GM21515 (cell line): ENCODE measurements around the gene NTM.

Source experiments
- ATAC-seq: cut with Tn5 transposase; IDR thresholded peaks from one replicate; pipeline ENCODE4 v1.9.1; 2021; ENCODE audit not compliant: unreplicated experiment

Gene NTM

DNA sequence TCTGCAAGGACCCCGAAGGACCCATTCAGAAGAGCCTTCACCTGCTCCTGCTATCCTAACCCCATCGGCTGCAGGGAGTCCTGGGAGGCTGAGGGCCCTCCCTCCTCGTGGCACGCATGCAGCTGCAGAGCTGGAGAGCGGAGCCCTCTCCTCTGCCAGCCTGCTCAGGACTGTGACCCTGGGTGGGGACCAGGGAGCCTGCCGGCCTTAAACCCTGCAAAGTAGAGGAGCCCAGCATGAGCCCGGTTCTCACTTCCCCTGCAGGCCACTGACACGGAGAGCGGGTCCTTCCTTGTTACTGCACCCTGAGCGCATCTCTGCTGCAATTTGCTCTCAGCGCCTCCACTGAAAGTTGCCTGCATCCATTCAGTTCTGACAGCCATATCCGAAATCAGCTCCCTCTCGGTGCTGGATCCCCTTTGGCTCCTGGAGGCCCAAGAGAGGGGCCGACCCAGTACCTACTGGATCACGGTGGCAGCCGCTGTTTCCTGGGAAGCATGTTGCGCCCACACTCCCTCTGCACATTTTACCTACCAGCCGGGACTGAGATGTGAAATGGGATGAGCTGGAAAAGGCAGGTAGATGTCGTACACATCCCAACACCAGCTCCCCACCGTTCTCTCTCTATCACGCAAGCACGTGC, 312.1 kb downstream of the NTM start:
- no peak for ATAC-seq

GRCh38 chr11:131683131-131683530, 312.7 kb downstream of the NTM start:
- ATAC-seq, result no peak

DNA sequence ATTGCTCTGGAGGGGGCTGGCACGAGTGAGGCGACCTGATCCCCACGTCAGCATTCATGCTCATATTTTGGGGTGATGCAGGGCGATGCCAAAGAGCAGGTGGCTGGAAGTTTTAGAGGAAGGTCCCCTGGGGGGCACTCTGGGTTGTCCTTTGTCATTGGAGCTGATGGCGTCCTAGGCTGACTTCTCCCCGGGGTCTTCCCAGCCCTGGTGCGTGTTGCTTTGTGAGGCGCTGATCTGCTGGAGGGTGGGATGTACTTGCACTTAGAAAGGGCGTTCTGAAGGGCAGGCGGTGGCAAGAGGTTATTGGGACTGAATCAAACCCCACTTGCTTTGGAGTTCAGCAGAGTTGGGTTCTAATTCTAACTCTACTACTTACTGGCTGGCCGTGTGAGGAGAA, 313.3 kb downstream of the NTM start:
- ATAC-seq, result no peak

DNA sequence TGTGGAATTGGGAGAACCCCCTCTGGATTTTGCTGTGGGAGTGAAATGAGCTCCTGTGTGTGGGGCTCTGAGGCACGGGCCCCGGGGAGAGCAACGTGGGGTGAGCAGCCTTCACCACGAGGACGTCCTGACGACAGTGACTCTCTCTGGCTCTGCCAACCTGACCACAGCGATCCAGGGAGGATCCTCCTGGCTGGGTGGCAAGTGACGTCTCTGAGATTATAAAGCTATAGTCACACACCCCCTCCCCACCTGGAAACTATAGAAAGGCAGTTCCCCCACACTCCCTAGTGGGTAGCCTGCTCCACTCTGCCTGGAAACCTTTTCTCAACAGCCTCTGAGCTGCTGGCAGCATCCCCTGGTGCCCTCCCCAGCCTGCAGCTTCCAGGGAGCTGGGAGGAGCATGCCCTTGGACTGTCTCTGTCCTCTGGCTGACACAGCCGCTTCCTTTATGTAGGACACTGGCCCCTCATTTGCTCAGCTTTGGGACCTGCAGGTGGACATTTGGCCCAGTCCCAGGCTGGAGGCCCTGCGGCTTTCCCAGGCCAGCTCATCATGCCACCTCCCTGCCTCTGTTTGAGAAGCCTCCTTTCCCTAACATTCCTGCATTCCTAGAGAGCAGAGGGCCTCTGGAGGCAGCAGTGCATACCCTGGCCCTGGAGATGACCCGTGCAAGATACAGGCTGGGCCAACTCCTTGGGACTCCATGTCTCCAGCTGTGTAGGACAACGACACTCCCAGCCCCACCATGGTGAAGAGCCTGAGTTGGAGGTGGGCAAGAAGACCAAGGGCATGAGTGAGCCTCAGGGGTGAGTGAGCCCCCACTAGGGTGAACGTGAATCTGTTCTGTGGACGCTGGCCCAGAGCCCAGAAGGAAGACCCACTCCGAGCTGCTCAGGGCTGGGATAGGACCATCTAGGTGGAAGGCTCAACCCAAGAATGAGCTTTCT, 314.0 kb downstream of the NTM start:
- no peak for ATAC-seq

GRCh38 chr11:131685206-131685605, 314.8 kb downstream of the NTM start:
- ATAC-seq, result no peak

- ATAC-seq, result no peak
These were observed 315.5 kb downstream of the NTM start for GRCh38 chr11:131685906-131686305.

DNA sequence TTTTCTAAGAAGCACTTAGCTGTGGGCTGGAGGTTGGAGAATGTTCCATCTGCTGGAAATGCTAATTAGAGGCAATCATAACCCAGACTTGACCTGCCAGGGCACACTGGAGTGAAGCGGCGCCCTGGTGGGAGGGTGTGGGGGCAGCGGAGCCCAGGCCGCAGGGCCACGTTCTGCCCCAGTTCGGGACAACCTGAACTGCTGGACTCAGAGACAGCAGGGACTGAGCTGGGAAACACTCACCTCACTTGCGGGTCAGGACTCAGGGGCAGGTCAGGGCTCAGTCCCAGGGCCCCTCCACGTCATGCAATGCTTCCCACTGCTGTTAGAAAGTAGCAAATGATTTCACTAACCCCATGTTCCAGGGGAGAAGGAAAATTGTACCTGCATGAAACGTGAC, 316.4 kb downstream of the NTM start:
- no peak for ATAC-seq

- ATAC-seq, result no peak
These were observed 317.1 kb downstream of the NTM start for GRCh38 chr11:131687291-131688047.

DNA sequence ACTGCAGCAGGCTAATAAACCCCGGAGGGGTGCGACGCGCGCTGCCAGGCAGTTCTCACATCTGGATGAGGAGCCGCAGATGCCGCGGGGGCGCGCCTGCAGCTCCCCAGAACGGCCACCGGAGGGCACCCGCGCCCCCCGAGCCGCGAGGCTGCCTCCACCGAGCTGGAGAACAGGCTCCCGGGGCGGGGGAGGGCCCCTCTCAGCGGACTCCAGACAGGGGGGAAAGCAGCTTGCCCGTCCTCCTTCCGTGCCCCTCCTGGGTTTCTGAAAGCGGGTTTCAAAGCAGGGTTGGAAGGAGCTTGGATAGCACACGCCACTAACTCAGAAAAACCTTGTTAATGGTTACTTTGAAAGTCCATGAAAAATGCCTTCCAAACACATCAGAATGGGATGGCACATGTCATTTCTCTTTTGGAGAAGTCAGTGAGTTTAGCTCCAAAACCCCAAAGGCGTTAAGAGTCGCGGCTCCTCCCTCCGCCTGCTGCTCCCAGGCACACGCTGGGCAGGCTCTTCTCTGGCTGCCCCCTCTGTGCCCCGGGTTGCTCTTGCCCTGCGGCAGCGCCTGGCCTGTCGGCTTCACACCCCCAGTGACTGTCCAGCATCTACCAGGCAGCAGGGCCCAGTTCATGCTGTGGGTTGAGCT, 317.8 kb downstream of the NTM start:
- ATAC-seq, result peak; percentile 86

GRCh38 chr11:131689049-131689925, 318.9 kb downstream of the NTM start:
- ATAC-seq, result no peak

- ATAC-seq, result no peak
These were observed 319.9 kb downstream of the NTM start for GRCh38 chr11:131690362-131690761.

GRCh38 chr11:131690776-131691175, 320.4 kb downstream of the NTM start:
- ATAC-seq, result no peak

- ATAC-seq, result peak; percentile 42
These were observed 321.0 kb downstream of the NTM start for GRCh38 chr11:131691181-131692041.

DNA sequence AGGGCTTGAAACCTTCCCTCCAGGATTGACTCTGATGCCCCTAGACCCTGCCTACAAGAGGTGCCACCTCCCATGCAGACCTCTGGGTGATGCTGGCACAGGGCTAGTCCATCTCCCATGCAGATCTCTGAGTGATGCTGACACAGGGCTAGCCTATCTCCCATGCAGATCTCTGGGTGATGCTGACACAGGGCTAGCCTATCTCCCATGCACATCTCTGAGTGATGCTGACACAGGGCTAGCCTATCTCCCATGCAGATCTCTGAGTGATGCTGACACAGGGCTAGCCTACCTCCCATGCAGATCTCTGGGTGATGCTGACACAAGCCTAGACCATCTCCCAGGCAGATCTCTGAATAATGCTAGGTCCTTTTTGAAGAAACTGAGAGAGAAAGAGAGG, 321.7 kb downstream of the NTM start:
- no peak for ATAC-seq

DNA sequence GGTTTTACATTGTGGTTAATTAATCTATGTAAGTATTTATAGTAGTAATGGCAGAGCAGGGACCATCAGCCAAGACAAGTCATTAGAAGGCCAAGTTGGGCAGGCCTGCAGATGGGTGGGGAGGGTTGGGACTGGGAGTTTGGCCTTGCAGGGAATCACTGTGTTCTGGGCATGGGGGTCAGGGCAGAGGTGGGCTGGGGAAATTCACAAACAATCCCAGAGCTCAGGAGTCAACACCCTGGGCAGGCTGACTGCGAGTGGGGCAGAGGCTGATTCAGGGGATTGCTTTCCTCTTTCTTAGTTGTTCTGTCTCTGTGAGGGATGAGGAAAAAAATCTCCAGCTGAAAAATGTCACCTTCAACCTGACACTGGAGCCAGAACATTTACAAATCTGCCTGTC, 322.5 kb downstream of the NTM start:
- no peak for ATAC-seq

DNA sequence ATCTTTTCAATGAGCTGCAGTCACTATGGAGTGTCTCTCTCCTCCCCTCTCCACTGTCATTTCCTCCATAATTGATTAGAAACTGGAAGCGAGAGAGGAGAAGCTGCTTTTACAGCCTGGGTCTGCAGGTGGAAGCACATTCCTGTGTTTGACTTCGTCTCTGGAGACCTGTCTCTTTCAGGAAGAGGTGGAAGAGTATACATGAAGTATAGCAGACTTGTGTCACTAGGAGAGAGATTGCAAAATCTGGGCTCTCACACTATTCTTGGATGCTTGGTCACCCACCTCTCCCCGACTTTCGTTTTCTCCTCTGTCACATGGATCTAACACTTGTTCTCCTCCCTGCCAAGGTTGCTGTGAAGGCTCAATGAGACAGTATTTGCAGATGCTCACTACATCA, 323.3 kb downstream of the NTM start:
- no peak for ATAC-seq

GRCh38 chr11:131694526-131695424, 324.4 kb downstream of the NTM start:
- peak; percentile 92 for ATAC-seq

GRCh38 chr11:131695889-131696429, 325.5 kb downstream of the NTM start:
- no peak for ATAC-seq
